Measurements from ENCODE around the gene RPL23. TPM values are rescaled to one million over a fixed set of nuclear protein-coding genes. Genes with fewer than 3 reads are reported as not detected.
A peak's percentile ranks its signal among the peaks of the same experiment; 100 is the strongest.

RPL23 gene
- total RNA-seq, 3 donors from 2014 or later, result 2,350 to 2,556 (median 2,362) TPM

GRCh38 chr17:38890410-38890746 lies 36.9 kb upstream of the RPL23 start:
- Mint-ChIP-seq H3K9me3 (no peaks in the 10 kb centered on the region), H3K4me3 (no peak overlapping the region), H3K36me3 (ENCODE audit: insufficient read depth) (peaks cover 18% of the 10 kb centered on the region), H3K27me3 (ENCODE audit: low read depth) (no peaks in the 10 kb centered on the region), H3K4me1 (ENCODE audit: low read depth) (peaks cover 83% of the 10 kb centered on the region)
- DNase-seq (no peak), ATAC-seq (peak; percentile 5 to 11)

DNA sequence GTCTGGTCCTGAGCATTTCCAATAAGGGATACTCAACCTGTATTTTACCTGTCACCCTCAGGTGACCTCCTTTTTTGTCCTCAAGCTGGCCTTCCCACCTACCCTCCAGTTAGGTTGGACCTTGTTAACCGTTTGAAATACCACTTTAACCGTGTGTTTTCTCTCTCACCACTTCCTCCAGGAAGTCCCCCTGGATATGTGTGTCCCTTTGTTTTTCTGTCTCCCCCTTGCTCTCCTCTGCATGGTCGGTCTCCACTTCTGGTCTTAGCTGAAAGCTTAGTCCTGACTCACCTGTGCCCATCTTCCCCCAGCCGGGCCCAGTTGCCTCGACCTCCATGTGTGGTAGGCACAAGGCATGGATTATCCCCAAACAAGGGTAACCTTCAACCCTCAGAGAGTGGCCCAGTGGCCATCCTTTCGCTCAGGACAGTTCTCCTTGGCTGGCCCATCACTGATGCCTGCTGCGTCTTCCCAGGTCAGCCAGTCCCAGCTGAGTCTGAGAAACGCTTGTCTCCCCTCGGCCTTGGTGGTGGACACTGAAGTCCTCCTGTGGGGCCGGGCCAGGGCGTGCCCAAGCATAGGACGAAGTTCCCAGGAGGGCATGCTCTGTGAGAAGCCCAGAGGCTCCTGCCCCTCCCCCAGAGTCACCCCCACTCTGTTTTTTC lies 36.4 kb upstream of the RPL23 start:
- peaks cover 18% of the 10 kb centered on the region for H3K36me3 Mint-ChIP-seq (ENCODE audit: insufficient read depth)
- DNase-seq, result no peak
- no peak overlapping the region for H3K4me3 Mint-ChIP-seq

DNA sequence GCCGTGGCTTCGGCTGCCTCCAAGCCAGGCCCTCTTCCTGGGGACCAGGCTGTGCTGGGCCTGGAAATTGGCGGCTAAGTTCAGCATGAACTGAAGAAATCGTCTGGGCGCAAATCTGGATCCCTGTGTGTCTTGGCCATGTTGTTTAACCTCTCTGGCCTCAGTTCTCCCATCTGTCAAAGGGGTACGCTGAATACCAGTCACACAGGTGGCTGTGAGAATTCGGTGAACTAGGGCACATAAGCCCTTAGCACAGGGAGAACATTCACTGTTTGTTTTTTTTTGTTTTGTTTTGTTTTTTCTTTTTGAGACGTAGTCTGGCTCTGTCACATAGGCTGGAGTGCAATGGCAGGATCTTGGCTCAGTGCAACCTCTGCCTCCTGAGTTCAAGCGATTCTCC lies 35.3 kb upstream of the RPL23 start:
- DNase-seq (no peak), ATAC-seq (no peak)
- H3K9me3 Mint-ChIP-seq, result no peaks in the 10 kb centered on the region
- peaks cover 15% of the 10 kb centered on the region for H3K36me3 Mint-ChIP-seq (ENCODE audit: insufficient read depth)
- H3K4me3 Mint-ChIP-seq, result no peak overlapping the region
- H3K27me3 Mint-ChIP-seq (ENCODE audit: low read depth), result no peaks in the 10 kb centered on the region
- H3K4me1 Mint-ChIP-seq (ENCODE audit: low read depth), result peaks cover 86% of the 10 kb centered on the region

More for the DNA sequence above, 36.4 kb upstream of the RPL23 start:
- no peaks in the 10 kb centered on the region for H3K27me3 Mint-ChIP-seq (ENCODE audit: low read depth)
- no peak for ATAC-seq
- H3K9me3 Mint-ChIP-seq, result no peaks in the 10 kb centered on the region
- H3K4me1 Mint-ChIP-seq (ENCODE audit: low read depth), result peaks cover 88% of the 10 kb centered on the region

DNA sequence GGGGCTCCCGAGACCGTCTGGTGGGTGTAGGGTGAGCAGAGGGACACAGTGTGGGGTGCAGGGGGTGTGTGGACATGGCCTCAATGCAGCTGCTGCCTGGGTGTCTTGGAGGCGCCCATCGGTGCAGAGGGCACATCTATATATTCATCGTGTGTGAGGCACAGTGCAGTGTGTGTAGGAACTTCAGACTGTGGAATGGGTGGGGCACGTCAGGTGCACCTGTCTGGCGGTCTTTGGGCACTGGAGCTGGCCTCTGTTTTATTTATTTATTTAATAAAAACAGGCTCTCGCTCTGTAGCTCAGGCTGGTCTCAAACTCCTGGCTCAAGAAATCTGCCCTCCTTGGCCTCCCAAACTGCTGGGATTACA lies 33.1 kb upstream of the RPL23 start:
- H3K36me3 Mint-ChIP-seq (ENCODE audit: insufficient read depth), result peaks cover 17% of the 10 kb centered on the region
- ATAC-seq (no peak), DNase-seq (no peak)
- no peak overlapping the region for H3K4me3 Mint-ChIP-seq
- H3K4me1 Mint-ChIP-seq (ENCODE audit: low read depth), result peaks cover 89% of the 10 kb centered on the region
- H3K9me3 Mint-ChIP-seq, result no peaks in the 10 kb centered on the region
- H3K27me3 Mint-ChIP-seq (ENCODE audit: low read depth), result no peaks in the 10 kb centered on the region

- no peak for ATAC-seq
- DNase-seq, result no peak
- peaks cover 90% of the 10 kb centered on the region for H3K4me1 Mint-ChIP-seq (ENCODE audit: low read depth)
- H3K9me3 Mint-ChIP-seq, result no peaks in the 10 kb centered on the region
- no peaks in the 10 kb centered on the region for H3K27me3 Mint-ChIP-seq (ENCODE audit: low read depth)
- H3K36me3 Mint-ChIP-seq (ENCODE audit: insufficient read depth), result peaks cover 17% of the 10 kb centered on the region
- H3K4me3 Mint-ChIP-seq, result peak overlapping the region; percentile 19
Observed at GRCh38 chr17:38885728-38886642, 32.5 kb upstream of the RPL23 start.

- peak overlapping the region; percentile 35 for H3K4me3 Mint-ChIP-seq
- ATAC-seq (no peak), DNase-seq (no peak)
- peaks cover 15% of the 10 kb centered on the region for H3K36me3 Mint-ChIP-seq (ENCODE audit: insufficient read depth)
- no peaks in the 10 kb centered on the region for H3K9me3 Mint-ChIP-seq
- peaks cover 90% of the 10 kb centered on the region for H3K4me1 Mint-ChIP-seq (ENCODE audit: low read depth)
- H3K27me3 Mint-ChIP-seq (ENCODE audit: low read depth), result no peaks in the 10 kb centered on the region
Observed at GRCh38 chr17:38885044-38885727, 31.7 kb upstream of the RPL23 start.

DNA sequence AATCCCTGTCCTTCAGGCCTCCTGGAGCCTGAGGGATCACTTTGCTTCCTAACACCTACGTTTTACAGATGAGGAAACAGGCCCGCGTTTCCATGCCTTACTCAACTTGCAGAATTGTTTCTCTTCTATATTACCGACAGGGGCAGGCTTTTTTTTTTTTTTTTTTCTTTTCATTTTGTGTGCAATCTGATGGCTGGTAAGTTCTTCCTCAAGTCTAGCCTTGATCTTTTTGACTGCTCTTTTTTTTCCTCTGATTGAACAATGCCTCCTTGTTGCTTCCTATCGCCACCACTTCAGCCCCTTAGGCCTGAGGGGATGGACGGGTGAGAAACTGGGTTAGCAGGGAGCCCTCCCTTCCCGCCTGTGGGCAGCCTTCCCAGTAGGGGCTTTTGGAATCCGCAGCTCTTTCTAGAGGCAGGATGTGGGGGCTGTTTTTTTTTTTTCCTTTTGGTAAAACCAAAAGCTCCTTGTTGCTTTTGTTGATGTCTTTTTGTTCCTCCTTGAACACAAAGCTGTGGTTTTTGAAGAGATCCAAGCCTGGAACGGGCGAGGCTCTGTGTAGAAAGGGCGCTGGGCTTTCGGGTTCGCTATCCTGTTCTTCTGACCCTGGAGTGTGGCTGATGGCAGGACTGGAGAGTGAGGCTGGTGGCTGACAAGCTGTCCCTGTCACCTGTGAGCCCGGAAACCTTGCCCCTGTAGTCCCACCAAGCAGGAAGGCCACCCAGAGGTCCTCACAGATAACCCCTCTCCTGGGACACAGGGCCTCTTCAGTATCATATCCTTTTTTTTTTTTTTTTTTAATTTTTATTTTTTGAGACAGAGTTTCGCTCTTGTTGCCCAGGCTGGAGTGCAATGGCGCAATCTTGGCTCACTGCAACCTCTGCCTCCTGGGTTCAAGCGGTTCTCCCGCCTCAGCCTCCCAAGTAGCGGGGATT lies 30.3 kb upstream of the RPL23 start:
- ATAC-seq (no peak), DNase-seq (no peak)
- no peaks in the 10 kb centered on the region for H3K9me3 Mint-ChIP-seq
- no peaks in the 10 kb centered on the region for H3K27me3 Mint-ChIP-seq (ENCODE audit: low read depth)
- H3K36me3 Mint-ChIP-seq (ENCODE audit: insufficient read depth), result peaks cover 10% of the 10 kb centered on the region
- peaks cover 88% of the 10 kb centered on the region for H3K4me1 Mint-ChIP-seq (ENCODE audit: low read depth)
- peak overlapping the region; percentile 63 for H3K4me3 Mint-ChIP-seq

DNA sequence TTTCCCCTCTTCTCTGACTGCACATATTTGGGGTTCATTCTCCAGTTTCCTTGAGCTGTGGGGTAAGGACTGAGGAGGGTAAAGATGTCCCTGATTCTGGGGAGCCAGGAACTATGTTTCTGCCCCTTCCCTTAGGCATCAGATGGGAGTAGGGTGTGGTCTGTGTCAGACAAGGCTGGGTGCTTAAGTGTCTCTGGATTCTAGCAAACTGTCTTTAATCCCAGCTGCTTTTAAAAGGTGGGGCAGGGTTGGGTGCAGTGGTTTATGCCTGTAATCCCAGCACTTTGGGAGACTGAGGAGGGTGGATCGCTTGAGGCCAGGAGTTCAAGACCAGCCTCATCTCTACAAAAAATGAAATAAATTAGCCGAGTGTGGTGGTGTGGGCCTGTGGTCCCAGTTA lies 29.3 kb upstream of the RPL23 start:
- no peak overlapping the region for H3K4me3 Mint-ChIP-seq
- H3K4me1 Mint-ChIP-seq (ENCODE audit: low read depth), result peaks cover 88% of the 10 kb centered on the region
- no peak for DNase-seq
- peaks cover 13% of the 10 kb centered on the region for H3K36me3 Mint-ChIP-seq (ENCODE audit: insufficient read depth)
- no peak for ATAC-seq
- no peaks in the 10 kb centered on the region for H3K9me3 Mint-ChIP-seq
- H3K27me3 Mint-ChIP-seq (ENCODE audit: low read depth), result no peaks in the 10 kb centered on the region

- Mint-ChIP-seq H3K27me3 (ENCODE audit: low read depth) (no peaks in the 10 kb centered on the region), H3K4me3 (no peak overlapping the region), H3K4me1 (ENCODE audit: low read depth) (peaks cover 89% of the 10 kb centered on the region), H3K36me3 (ENCODE audit: insufficient read depth) (peaks cover 13% of the 10 kb centered on the region), H3K9me3 (no peaks in the 10 kb centered on the region)
- no peak for DNase-seq
- ATAC-seq, result peak; percentile 36 to 38
Observed at GRCh38 chr17:38881600-38882191, 28.2 kb upstream of the RPL23 start.

GRCh38 chr17:38879878-38880665 lies 26.6 kb upstream of the RPL23 start:
- Mint-ChIP-seq H3K36me3 (ENCODE audit: insufficient read depth) (peaks cover 10% of the 10 kb centered on the region), H3K4me1 (ENCODE audit: low read depth) (peaks cover 87% of the 10 kb centered on the region), H3K27me3 (ENCODE audit: low read depth) (no peaks in the 10 kb centered on the region), H3K4me3 (peak overlapping the region; percentile 47), H3K9me3 (no peaks in the 10 kb centered on the region)
- DNase-seq (no peak), ATAC-seq (no peak)

GRCh38 chr17:38877130-38877851 lies 23.8 kb upstream of the RPL23 start:
- H3K36me3 Mint-ChIP-seq (ENCODE audit: insufficient read depth), result peaks cover 10% of the 10 kb centered on the region
- peak overlapping the region; percentile 48 for H3K4me3 Mint-ChIP-seq

DNA sequence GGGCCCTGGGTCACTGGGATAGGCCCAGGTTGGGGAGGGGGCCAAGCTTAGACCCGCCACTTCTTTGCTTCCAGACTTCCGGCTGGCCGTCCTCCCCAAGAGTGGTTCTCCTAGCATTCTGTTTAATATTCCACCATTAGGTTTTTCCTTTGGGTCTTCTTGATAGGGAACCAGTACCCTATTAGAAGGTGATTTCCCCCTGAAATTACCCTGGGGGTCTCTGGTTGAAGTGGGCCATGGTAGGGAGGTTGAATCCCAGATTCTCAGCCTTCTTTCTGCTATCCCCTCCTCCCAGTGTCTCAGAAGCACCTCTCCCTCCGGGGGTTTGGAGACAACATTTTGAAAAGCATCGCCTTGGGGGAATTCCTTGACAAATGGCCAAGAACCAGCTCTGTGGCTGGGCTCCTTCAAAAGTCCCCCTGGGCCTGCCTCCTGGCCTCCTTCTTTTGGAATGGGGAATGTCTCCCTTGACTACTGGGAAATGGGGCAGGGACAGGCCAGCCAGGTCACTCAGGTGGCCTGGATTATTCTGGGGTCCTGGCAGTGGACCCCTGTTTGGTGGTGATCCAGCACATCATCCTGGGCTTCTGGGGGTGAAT lies 22.1 kb upstream of the RPL23 start:
- H3K4me1 Mint-ChIP-seq (ENCODE audit: low read depth), result peaks cover 87% of the 10 kb centered on the region
- H3K9me3 Mint-ChIP-seq, result no peaks in the 10 kb centered on the region
- no peak overlapping the region for H3K4me3 Mint-ChIP-seq
- no peak for DNase-seq
- no peaks in the 10 kb centered on the region for H3K27me3 Mint-ChIP-seq (ENCODE audit: low read depth)
- peaks cover 2% of the 10 kb centered on the region for H3K36me3 Mint-ChIP-seq (ENCODE audit: insufficient read depth)
- no peak for ATAC-seq

More at GRCh38 chr17:38877130-38877851, 23.8 kb upstream of the RPL23 start:
- H3K4me1 Mint-ChIP-seq (ENCODE audit: low read depth), result peaks cover 92% of the 10 kb centered on the region
- DNase-seq (no peak), ATAC-seq (peak; percentile 32 to 33)
- H3K27me3 Mint-ChIP-seq (ENCODE audit: low read depth), result no peaks in the 10 kb centered on the region
- no peaks in the 10 kb centered on the region for H3K9me3 Mint-ChIP-seq

Measured in activated T-cell treated with anti-CD3 and anti-CD28 coated beads, Interleukin-2, amount 50 U/mL, for 4 hours (primary cell).